ENCODE results near the gene OOSP3. TPM values are rescaled to one million over a fixed set of nuclear protein-coding genes. Genes with fewer than 3 reads are reported as not detected.

The OOSP3 gene
- total RNA-seq, 1 donor, result not detected

- TF ChIP-seq CTCF (IDR thresholded peaks at IDR 0.05; ENCODE audit: extremely low read depth, low read depth, low read length), result no peak
- Histone ChIP-seq H3K4me3 (ENCODE audit: insufficient read depth, low read length) (no peak overlapping the region), H3K4me1 (ENCODE audit: insufficient read depth, low read length) (no peaks in the 10 kb centered on the region), H3K4me2 (ENCODE audit: insufficient read depth, low read length) (no peak overlapping the region), H3K79me2 (ENCODE audit: insufficient read depth, low read length) (no peaks in the 10 kb centered on the region), H3K36me3 (ENCODE audit: insufficient read depth, low read length) (no peaks in the 10 kb centered on the region), H4K20me1 (ENCODE audit: insufficient read depth, low read length) (no peaks in the 10 kb centered on the region), H3K27ac (ENCODE audit: low read depth, low read length) (no peak overlapping the region), H3K27me3 (ENCODE audit: insufficient read depth, low read length) (no peaks in the 10 kb centered on the region), H3K9me3 (ENCODE audit: low read depth, low read length) (no peaks in the 10 kb centered on the region), H2AFZ (ENCODE audit: low read length) (no peak overlapping the region)
- no peak for DNase-seq (ENCODE audit: insufficient read length, low spot score, missing footprints)
Observed at GRCh38 chr11:59944720-59945119, 66.1 kb downstream of the OOSP3 start.

Other genes starting within 250 kb of the OOSP3 start
- gene PATL1, start 209.7 kb upstream of the OOSP3 start, total RNA-seq, result 17.7 and 19.5 TPM in 2 replicates
- gene OR10V1, start 164.9 kb upstream of the OOSP3 start, total RNA-seq, result not detected in 2 replicates
- 51.4 and 53.6 TPM in 2 replicates for gene STX3, start 123.4 kb upstream of the OOSP3 start, total RNA-seq
- gene MRPL16, start 68.0 kb upstream of the OOSP3 start, total RNA-seq, result 31.5 and 32.9 TPM in 2 replicates
- gene CBLIF, start 33.3 kb upstream of the OOSP3 start, total RNA-seq, result not detected in 2 replicates
- gene TCN1, start 12.3 kb upstream of the OOSP3 start, total RNA-seq, result not detected in 2 replicates
- not detected in 2 replicates for gene OOSP1, start 59.6 kb downstream of the OOSP3 start, total RNA-seq
- gene OOSP4A, start 85.3 kb downstream of the OOSP3 start, total RNA-seq, result not detected in 2 replicates
- gene OOSP4B, start 138.4 kb downstream of the OOSP3 start, total RNA-seq, result not detected in 2 replicates
- not detected in 2 replicates for gene OOSP2, start 161.6 kb downstream of the OOSP3 start, total RNA-seq
- gene MS4A3, start 177.9 kb downstream of the OOSP3 start, total RNA-seq, result not detected in 2 replicates
- not detected in 2 replicates for gene MS4A2, start 209.9 kb downstream of the OOSP3 start, total RNA-seq